ENCODE data around the gene OR13C8. TPM values are rescaled to one million over a fixed set of nuclear protein-coding genes. Genes with fewer than 3 reads are reported as not detected.

The OR13C8 gene
- total and polyA plus RNA-seq, 2 of the 8 experiments (the other 6 are each of a cell fraction or from before 2014, with no cell fraction given) = not detected

DNA sequence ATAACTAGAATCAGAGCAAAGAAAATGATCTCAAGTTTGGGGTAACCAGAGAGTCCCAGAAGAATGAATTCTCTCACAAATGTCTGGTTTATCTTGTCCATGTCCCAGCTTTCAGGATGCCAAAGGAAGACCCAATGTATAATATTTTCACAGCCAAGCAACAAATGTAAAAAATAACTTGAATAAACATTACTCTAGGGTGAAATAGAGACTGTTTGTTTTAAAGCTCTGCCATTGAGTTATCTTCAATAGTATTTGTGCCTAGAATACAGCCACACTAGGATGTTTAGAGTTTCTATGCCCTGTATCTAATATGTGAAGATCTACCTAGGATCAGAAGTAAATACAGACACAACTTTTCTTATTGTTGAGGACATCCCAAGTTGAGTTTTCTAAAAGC is 41.9 kb upstream of the OR13C8 start, which contains the start of gene OR13C4:
TSS of gene OR13C4 (minus strand) at position 101 of the 400 bp plus-strand sequence. CDS start at position 101, 0 bp downstream.
- Histone ChIP-seq H3K4me2 (ENCODE audit: insufficient read depth in 1 of 2, low read depth in 2 of 2, low read length in 2 of 2) (no peak within 1 kb of the TSS), H4K91ac (replicated peaks; ENCODE audit: insufficient read length, low read length) (no peak within 1 kb of the TSS), H3K56ac (replicated peaks; ENCODE audit: insufficient read length, low read depth, low read length) (no peak within 1 kb of the TSS), H2BK12ac (ENCODE audit: low read depth, low read length) (no peak within 1 kb of the TSS), H2AK5ac (ENCODE audit: low read depth, low read length) (no peak within 1 kb of the TSS), H3K23me2 (ENCODE audit: low read depth, low read length) (no peaks in the 10 kb centered on the region), H2BK5ac (ENCODE audit: low read depth, low read length) (no peak within 1 kb of the TSS), H3K79me2 (ENCODE audit: control insufficient read depth in 1 of 2, insufficient read depth in 2 of 2, low read length in 2 of 2) (no peaks in the 10 kb centered on the region), H3K23ac (ENCODE audit: insufficient read length) (no peak within 1 kb of the TSS), H3K79me1 (ENCODE audit: low read depth, low read length) (no peaks in the 10 kb centered on the region), H2BK15ac (ENCODE audit: low read length) (no peak within 1 kb of the TSS), H3K9me3 (ENCODE audit: insufficient read depth in 2 of 2, low read depth in 1 of 2, low read length in 1 of 2) (peaks cover 0 to 3% of the 10 kb centered on the region in 2 experiments; a peak in 1 of 4 replicates), H2BK20ac (ENCODE audit: low read length) (no peak within 1 kb of the TSS), H3K4me1 (replicated peaks in 1 of 4; ENCODE audit: control insufficient read depth in 3 of 4, insufficient read depth in 4 of 4, low read length in 3 of 4) (no peaks in the 10 kb centered on the region), H2AFZ (ENCODE audit: low read length) (no peak within 1 kb of the TSS), H3K4me3 (ENCODE audit: extremely low read depth in 1 of 4, insufficient read depth in 2 of 4, low read depth in 3 of 4, low read length in 4 of 4) (no peak within 1 kb of the TSS), H3K4ac (replicated peaks; ENCODE audit: insufficient read length, low read depth, low read length) (no peak within 1 kb of the TSS), H4K8ac (ENCODE audit: extremely low read depth, insufficient read depth, low read length) (no peak within 1 kb of the TSS), H3K9ac (replicated peaks in 1 of 4; ENCODE audit: extremely low read depth in 1 of 4, low read depth in 3 of 4, low read length in 3 of 4) (no peak within 1 kb of the TSS), H3K36me3 (ENCODE audit: control insufficient read depth in 2 of 4, insufficient read depth in 4 of 4, low read length in 3 of 4) (no peaks in the 10 kb centered on the region), H2BK120ac (replicated peaks; ENCODE audit: low read depth, low read length) (no peak within 1 kb of the TSS), H4K20me1 (replicated peaks in 1 of 2; ENCODE audit: control insufficient read depth in 1 of 2, insufficient read depth in 2 of 2, low read length in 2 of 2) (no peaks in the 10 kb centered on the region), H3K14ac (ENCODE audit: insufficient read length) (no peak within 1 kb of the TSS), H3K27ac (ENCODE audit: low read depth, low read length) (no peak within 1 kb of the TSS), H4K5ac (ENCODE audit: insufficient read length, low read depth, low read length) (no peak within 1 kb of the TSS), H3K18ac (ENCODE audit: extremely low read depth, low read length) (no peak within 1 kb of the TSS), H3K27me3 (replicated peaks in 1 of 4; ENCODE audit: control insufficient read depth in 3 of 4, extremely low read depth in 1 of 4, insufficient read depth in 3 of 4, low read length in 3 of 4) (no peaks in the 10 kb centered on the region)
- POLR2A ChIA-PET (ENCODE audit: partially characterized antibody) = no interaction called here
- CTCF ChIA-PET (ENCODE audit: partially characterized antibody) = no interaction called here
- TF ChIP-seq, protein P1, sequence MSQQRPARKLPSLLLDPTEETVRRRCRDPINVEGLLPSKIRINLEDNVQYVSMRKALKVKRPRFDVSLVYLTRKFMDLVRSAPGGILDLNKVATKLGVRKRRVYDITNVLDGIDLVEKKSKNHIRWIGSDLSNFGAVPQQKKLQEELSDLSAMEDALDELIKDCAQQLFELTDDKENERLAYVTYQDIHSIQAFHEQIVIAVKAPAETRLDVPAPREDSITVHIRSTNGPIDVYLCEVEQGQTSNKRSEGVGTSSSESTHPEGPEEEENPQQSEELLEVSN (IDR thresholded peaks at IDR 0.05) = no peak
- TF ChIP-seq RFX5 (IDR thresholded peaks at IDR 0.05; ENCODE audit: borderline replicate concordance, low read depth, low read length) = no peak
- DNase-seq (ENCODE audit: low read depth in 1 of 2, low spot score in 2 of 2) (no peak), FAIRE-seq (no peak)
